ENCODE measurements around the gene INF2.

The INF2 gene

GRCh38 chr14:104689881-104690711 is 678 bp downstream of the INF2 start:
- no peak for DNase-seq (ENCODE audit: low read depth in 3 of 3)

- no peak for DNase-seq (ENCODE audit: low read depth in 3 of 3)
Measured at GRCh38 chr14:104690861-104691455, 1.5 kb downstream of the INF2 start.

- no peak for DNase-seq (ENCODE audit: low read depth in 3 of 3)
Measured at GRCh38 chr14:104691546-104692260, 2.3 kb downstream of the INF2 start.

GRCh38 chr14:104692261-104692938 is 3.0 kb downstream of the INF2 start:
- no peak for DNase-seq (ENCODE audit: low read depth in 3 of 3)

GRCh38 chr14:104692939-104693315 is 3.5 kb downstream of the INF2 start:
- no peak for DNase-seq (ENCODE audit: low read depth in 3 of 3)

- DNase-seq (ENCODE audit: low read depth in 3 of 3) = no peak
Measured at GRCh38 chr14:104693482-104694431, 4.3 kb downstream of the INF2 start.

- no peak for DNase-seq (ENCODE audit: low read depth in 3 of 3)
Measured at GRCh38 chr14:104694475-104694950, 5.1 kb downstream of the INF2 start.

GRCh38 chr14:104694991-104695659 is 5.7 kb downstream of the INF2 start:
- DNase-seq (ENCODE audit: low read depth in 3 of 3) = no peak

GRCh38 chr14:104695660-104696000 is 6.2 kb downstream of the INF2 start:
- no peak for DNase-seq (ENCODE audit: low read depth in 3 of 3)

- DNase-seq (ENCODE audit: low read depth in 3 of 3) = no peak
Measured at GRCh38 chr14:104696671-104697316, 7.4 kb downstream of the INF2 start.

GRCh38 chr14:104697317-104697703 is 7.9 kb downstream of the INF2 start:
- no peak for DNase-seq (ENCODE audit: low read depth in 3 of 3)

- no peak for DNase-seq (ENCODE audit: low read depth in 3 of 3)
Measured at GRCh38 chr14:104697892-104698583, 8.6 kb downstream of the INF2 start.

GRCh38 chr14:104698688-104699425 is 9.4 kb downstream of the INF2 start:
- no peak for DNase-seq (ENCODE audit: low read depth in 3 of 3)

- DNase-seq (ENCODE audit: low read depth in 3 of 3) = no peak
Measured at GRCh38 chr14:104699426-104699748, 10.0 kb downstream of the INF2 start.

- DNase-seq (ENCODE audit: low read depth in 3 of 3) = no peak
Measured at GRCh38 chr14:104700225-104700651, 10.8 kb downstream of the INF2 start.

- no peak for DNase-seq (ENCODE audit: low read depth in 3 of 3)
Measured at GRCh38 chr14:104700747-104701217, 11.4 kb downstream of the INF2 start.

GRCh38 chr14:104701383-104702076 is 12.1 kb downstream of the INF2 start:
- DNase-seq (ENCODE audit: low read depth in 3 of 3) = no peak

- DNase-seq (ENCODE audit: low read depth in 3 of 3) = no peak
Measured at GRCh38 chr14:104702106-104702505, 12.7 kb downstream of the INF2 start.
